ENCODE results near the gene PPL. TPM values are rescaled to one million over a fixed set of nuclear protein-coding genes. Genes with fewer than 3 reads are reported as not detected.

Gene PPL
- total RNA-seq, 4 donors from 2014 or later: 12.8 to 23.1 (median 18.3) TPM

DNA sequence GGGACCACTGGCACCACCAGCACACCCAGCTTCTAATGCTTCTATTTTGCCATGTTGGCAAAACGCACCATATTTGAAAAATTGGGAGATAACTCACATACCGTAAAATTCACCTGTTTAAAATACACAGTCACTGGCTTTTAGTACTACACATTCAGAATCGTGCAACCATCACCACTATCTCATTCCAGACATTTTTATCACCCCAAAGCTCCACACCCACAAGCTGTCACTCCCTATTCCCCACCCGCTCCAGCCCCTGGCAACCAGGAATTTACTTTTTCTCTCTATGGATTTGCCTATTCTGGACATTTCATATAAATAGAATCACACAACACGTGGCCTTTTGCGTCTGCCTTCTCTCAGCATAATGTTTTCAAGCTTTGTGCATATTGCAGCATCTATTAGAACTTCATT, 25.0 kb downstream of the PPL start:
- in situ Hi-C loops (cut with MboI; ENCODE audit: low sequenced_read_pairs in 4 of 4) (no loop called here), intact Hi-C loops (cut with DNase I; ENCODE audit: low total_unique reads) (no loop called here)
- no peaks in the 10 kb centered on the region for H3K4me1 ChIP-seq
- H3K27ac ChIP-seq: no peak overlapping the region
- ATAC-seq (no peak), DNase-seq (no peak)
- H3K9me3 ChIP-seq: no peaks in the 10 kb centered on the region
- no peak overlapping the region for H3K4me3 ChIP-seq
- no peaks in the 10 kb centered on the region for H3K27me3 ChIP-seq
- no peaks in the 10 kb centered on the region for H3K36me3 ChIP-seq
- TF ChIP-seq, protein P1, sequence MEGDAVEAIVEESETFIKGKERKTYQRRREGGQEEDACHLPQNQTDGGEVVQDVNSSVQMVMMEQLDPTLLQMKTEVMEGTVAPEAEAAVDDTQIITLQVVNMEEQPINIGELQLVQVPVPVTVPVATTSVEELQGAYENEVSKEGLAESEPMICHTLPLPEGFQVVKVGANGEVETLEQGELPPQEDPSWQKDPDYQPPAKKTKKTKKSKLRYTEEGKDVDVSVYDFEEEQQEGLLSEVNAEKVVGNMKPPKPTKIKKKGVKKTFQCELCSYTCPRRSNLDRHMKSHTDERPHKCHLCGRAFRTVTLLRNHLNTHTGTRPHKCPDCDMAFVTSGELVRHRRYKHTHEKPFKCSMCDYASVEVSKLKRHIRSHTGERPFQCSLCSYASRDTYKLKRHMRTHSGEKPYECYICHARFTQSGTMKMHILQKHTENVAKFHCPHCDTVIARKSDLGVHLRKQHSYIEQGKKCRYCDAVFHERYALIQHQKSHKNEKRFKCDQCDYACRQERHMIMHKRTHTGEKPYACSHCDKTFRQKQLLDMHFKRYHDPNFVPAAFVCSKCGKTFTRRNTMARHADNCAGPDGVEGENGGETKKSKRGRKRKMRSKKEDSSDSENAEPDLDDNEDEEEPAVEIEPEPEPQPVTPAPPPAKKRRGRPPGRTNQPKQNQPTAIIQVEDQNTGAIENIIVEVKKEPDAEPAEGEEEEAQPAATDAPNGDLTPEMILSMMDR (IDR thresholded peaks at IDR 0.05 in 4 of 5, conservative IDR thresholded peaks at IDR 0.05 in 1 of 5): no peak
- no peak for TF ChIP-seq POLR2A (IDR thresholded peaks at IDR 0.05)

DNA sequence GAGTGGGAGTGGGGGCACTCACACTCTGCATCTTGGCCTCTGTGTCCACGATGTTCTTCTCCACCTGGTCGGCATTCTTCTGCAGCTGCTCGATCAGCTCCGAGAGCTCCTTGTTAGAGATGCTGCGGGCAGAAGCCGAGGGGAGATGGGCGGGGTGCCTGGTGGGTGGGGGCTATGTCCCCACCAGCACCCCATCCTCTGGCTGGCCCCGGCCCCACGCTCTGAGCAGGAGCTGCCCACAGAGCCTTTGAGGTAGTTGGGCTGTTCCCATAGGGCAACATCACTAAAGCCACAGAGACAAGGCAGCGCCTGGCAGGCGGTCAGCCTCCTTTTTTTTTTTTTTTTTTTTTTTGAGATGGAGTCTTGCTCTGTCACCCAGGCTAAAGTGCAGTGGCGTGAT, 26.1 kb downstream of the PPL start:
- Histone ChIP-seq H3K4me3 (no peak overlapping the region), H3K27ac (no peak overlapping the region), H3K27me3 (no peaks in the 10 kb centered on the region), H3K4me1 (no peaks in the 10 kb centered on the region), H3K36me3 (no peaks in the 10 kb centered on the region), H3K9me3 (no peaks in the 10 kb centered on the region)
- intact Hi-C loops (cut with DNase I; ENCODE audit: low total_unique reads): no loop called here
- DNase-seq (no peak), ATAC-seq (no peak)
- TF ChIP-seq, protein P1 (IDR thresholded peaks at IDR 0.05 in 4 of 5, conservative IDR thresholded peaks at IDR 0.05 in 1 of 5): no peak
- TF ChIP-seq POLR2A (IDR thresholded peaks at IDR 0.05): no peak
- in situ Hi-C loops (cut with MboI; ENCODE audit: low sequenced_read_pairs in 4 of 4): no loop called here

DNA sequence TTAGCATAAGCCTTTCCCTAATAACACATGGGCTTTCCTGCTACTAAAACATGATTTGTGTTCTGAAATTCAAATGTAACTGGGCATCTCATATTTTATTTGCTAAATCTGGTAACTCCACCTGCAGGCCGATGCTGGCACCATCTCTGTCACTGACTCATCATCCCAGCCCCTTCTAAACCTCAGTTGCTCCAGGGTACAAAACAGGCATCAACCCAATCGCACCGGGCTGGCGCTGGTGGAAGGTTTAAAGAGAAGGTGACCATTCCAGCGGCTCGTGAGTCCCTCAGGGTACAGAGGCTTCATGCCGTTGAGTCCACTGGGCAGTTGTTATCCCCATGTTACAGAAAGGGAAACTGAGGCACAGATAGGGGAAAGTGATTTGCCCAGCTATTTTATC, 27.1 kb downstream of the PPL start:
- no peaks in the 10 kb centered on the region for H3K27me3 ChIP-seq

DNA sequence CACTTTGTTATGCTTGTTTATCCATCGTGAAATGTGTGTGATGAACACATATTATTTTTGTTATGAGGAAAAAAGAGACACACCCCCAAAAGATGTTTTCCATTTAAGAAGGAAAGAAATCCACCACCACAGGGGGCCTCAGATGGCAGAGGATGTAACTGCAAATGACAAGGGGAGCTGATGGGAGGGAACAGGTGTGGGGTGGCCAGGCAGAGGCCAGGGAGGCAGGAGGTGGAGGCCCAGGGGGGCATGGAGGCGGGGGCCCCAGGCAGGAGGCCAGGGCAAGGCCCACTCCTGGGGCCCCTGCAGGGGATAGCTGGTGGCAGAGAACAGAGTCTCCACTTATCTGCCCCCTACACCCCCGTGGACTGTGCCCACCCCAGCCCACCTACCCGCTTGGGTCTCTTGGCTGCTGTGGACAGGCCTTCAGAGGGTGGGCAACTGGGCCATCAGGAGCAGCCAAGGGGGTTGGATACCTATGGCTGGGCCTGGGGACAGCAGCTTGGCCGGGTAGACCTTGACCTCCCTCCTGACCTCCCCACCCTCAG, 28.0 kb downstream of the PPL start:
- Histone ChIP-seq H3K36me3 (no peaks in the 10 kb centered on the region), H3K27me3 (no peaks in the 10 kb centered on the region), H3K4me3 (no peak overlapping the region), H3K4me1 (no peaks in the 10 kb centered on the region), H3K27ac (no peak overlapping the region), H3K9me3 (no peaks in the 10 kb centered on the region)
- no peak for TF ChIP-seq POLR2A (IDR thresholded peaks at IDR 0.05)
- TF ChIP-seq, protein P1 (IDR thresholded peaks at IDR 0.05 in 4 of 5, conservative IDR thresholded peaks at IDR 0.05 in 1 of 5): no peak
- intact Hi-C loops (cut with DNase I; ENCODE audit: low total_unique reads) (no loop called here), in situ Hi-C loops (cut with MboI; ENCODE audit: low sequenced_read_pairs in 4 of 4) (no loop called here)
- DNase-seq (no peak), ATAC-seq (no peak)

More for the DNA sequence above, 27.1 kb downstream of the PPL start:
- no peak for TF ChIP-seq POLR2A (IDR thresholded peaks at IDR 0.05)
- TF ChIP-seq, protein P1 (IDR thresholded peaks at IDR 0.05 in 4 of 5, conservative IDR thresholded peaks at IDR 0.05 in 1 of 5): no peak
- ATAC-seq (no peak), DNase-seq (no peak)
- in situ Hi-C loops (cut with MboI; ENCODE audit: low sequenced_read_pairs in 4 of 4) (no loop called here), intact Hi-C loops (cut with DNase I; ENCODE audit: low total_unique reads) (no loop called here)
- Histone ChIP-seq H3K4me3 (no peak overlapping the region), H3K36me3 (no peaks in the 10 kb centered on the region), H3K27ac (no peak overlapping the region), H3K9me3 (no peaks in the 10 kb centered on the region), H3K4me1 (no peaks in the 10 kb centered on the region)

Data from gastrocnemius medialis (tissue), 4 donors.